GM19035 (cell line): ENCODE measurements around the gene OR2A7.
"Not testable (repeated sequence)": the region's sequence is repeated elsewhere in the genome, so short reads cannot be mapped to it uniquely, and the experiment has no call there.

Experiments
- ATAC-seq: cut with Tn5 transposase; IDR thresholded peaks from one replicate; pipeline ENCODE4 v1.9.1; 2021; ENCODE audit not compliant: unreplicated experiment

The OR2A7 gene

DNA sequence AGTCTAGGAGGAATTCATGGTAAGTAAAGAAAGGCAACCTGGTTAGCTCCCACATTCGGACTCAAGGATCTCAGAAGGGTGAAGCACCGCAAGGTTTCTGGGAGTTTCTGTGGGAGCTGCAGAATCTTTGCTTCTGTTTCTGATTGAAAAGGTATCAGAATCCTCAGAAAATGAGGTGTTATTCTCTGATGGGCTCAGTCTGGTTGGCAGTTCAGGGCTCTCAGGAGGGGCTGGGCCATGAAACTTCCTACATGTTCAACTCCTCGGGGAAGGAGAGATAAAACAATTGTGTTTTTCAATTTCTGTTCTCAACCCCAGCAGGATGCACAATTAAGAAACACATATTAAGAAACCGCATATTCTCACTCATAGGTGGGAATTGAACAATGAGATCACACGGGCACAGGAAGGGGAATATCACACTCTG is 9.1 kb downstream of the OR2A7 start:
- no peak for ATAC-seq

DNA sequence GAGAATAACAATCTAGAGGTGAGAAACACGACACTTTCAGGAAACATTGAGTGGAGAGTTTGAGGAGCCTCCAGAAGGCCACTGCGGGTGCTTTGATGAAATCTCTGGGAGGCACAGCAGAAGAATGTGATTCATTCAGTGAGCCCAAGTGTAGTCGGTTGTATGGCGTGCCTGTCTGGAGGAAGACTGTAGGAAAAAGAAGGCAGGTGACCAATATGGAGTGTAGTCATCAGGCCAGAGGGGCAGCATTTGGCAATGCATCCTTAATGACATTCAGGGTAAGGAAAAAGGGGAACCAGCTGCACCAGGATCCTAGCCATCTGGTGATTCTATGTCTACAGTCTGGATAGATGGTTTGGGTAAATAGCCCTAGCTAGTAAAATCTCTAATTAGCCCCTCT is 12.3 kb downstream of the OR2A7 start:
- not testable (repeated sequence) for ATAC-seq

DNA sequence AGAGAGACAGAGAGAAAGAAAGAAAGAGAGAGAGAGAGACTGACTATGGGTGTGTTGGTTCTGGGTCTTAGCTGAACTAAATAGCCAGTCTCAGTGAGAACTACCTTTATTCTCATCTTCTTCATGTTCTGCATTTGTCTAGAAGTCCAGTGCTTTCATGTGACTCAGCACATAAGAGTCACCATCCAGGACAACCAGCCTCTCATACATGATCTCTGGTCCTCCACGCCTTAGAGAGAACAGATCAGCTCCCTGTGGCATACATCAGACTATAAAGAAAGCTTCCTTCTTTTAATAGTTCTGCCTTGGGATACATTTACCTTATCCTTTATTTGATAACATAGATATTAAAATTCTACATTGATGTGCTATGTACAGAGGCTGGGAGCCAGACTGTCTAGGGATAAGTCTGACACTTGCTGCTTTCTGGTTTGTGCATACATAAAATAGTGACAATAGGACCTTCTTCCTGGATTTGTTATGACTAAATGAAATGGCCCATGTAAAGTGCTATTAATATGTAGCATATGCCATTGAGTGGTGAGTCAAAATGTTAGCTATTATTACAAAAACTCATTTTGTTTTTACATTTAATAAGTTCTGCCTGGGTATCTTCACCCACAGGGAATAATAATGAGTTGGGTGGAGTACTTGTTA is 16.8 kb downstream of the OR2A7 start:
- ATAC-seq, result not testable (repeated sequence)

DNA sequence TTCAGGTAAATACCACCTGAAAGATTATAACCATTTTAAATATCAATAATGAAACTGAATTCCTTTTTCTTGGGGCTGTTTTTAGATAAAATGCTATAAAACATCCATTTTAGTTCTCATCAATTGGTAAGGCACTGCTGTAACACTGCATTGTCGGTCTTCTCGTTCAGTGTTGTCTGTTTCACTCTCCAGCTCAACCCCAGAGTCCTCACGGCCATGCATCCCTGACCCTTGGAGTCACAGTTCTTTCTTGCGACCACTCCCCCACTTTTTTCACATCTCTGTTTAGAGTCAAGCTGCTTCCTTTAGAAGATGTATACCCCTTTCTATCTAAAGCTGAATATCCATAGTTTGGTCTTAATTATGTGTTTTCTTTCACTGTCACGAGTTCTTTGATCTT is 17.6 kb downstream of the OR2A7 start:
- ATAC-seq, result not testable (repeated sequence)

DNA sequence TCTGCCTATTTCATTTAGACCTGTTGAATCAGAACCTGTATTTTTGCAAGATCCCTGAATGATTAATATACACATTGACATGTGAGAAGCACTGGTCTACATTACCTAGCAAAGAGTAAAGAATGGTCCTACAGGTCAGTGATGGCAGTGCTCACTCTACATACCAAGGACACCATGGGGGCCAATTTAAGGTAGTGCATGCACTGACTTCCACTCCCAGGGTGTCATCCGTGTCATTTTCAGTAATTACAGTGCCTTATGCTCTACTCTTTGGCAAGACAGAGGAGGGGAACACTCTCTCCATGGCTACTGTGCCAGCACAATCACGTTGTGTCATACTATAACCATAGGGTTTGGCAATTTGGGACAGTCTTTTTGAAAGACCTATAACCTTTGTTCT is 19.2 kb downstream of the OR2A7 start:
- ATAC-seq, result not testable (repeated sequence)

DNA sequence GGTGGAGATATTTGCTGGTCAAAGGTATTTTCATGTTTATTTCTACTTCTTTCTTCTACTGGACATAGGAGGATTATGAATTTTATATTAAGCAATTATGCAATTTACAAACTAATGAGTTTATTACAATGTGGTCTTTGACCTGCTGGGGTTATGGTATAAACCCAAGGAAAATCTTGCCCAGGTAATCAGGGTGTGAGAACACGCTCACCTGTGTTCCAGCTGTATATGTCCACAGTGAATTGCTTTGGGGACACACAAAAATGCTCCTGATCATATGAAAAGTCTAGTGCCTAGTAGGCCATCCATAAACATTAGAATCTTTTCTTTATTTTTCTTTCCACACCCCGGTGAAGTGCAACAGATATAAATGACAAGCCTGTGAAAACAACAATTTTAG is 25.2 kb downstream of the OR2A7 start, which contains the start of gene OR2A42:
TSS of gene OR2A42 (minus strand) at position 241 of the 400 bp plus-strand sequence. CDS start 6,762 bp downstream, outside the sequence.
- ATAC-seq, result not testable (repeated sequence)

DNA sequence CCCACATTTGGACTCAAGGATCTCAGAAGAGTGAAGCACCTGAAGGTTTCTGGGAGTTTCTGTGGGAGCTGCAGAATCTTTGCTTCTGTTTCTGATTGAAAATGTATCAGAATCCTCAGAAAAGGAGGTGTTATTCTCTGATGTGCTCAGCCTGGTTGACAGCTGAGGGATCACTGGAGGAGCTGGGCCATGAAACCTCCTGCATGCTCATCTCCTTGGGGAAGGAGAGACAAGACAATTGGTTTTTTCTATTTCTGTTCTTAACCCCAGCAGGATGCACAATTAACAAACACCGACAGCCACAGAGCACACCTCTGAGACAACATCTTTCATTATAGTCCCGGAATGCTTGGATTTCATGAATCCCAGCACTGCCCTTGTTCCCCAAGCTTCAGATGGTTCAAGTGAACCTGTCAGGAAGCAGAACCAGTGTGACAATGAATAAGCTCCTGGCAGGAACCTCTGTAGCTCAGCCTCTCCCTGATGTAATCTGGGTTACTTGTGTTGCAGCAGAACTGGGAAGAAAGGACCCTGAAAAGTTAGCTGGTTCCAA is 26.0 kb downstream of the OR2A7 start:
- not testable (repeated sequence) for ATAC-seq

DNA sequence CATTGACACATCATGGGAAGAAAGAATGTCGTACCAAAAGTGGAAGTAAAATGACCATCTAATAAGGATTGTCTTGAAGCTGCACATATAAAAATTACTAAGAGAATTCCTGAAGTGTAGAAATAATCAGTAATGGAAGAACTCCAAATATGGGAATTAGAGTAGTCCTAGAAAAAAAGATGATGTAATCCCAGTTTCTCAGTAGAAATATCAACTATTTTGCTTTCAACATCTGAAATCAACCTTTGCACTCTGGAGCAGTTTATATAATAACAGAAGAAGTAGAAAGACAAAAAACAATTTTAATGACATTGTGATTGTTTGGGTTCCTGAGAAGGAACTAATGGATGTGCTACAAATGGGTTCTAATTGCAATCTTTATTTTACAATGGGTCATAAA is 31.6 kb downstream of the OR2A7 start:
- ATAC-seq, result not testable (repeated sequence)

DNA sequence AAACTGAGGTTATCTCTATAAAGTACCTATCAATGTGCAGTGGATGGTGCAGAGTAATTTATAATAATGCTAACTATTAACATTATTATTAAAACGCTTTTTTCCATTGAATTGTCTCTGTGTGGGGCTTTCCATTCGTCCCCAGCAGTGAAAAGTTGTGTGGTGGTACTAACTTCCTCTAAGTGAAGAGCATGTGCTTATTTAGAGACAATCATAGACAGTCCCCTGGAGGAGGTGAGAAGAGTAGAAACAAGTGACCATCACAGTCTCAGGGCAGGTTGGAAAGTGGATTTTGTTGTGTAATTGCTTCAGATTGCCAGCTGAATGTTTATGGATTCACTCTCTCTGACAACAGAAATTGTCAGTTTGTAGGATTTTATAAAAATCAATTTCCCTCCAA is 33.6 kb downstream of the OR2A7 start:
- ATAC-seq, result not testable (repeated sequence)

DNA sequence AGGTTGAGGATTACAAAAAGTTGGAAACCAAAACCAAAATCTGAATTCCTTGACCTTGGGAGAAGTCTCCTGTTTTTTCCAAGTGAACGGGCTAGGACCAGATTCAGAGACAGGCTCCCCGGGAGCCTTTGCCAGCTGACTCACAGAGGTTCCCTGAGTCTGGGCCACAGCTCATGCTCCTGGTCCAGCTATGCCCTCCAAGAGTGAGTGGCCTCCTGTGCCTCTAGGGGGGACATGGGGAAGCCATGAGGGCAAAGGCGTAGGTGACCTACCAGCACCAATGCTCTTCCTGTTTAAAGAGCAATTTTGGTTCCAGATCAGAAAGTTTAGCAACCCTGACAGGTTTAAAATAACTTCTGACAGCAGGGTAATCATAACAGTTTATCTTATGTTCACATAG is 35.8 kb downstream of the OR2A7 start:
- not testable (repeated sequence) for ATAC-seq

DNA sequence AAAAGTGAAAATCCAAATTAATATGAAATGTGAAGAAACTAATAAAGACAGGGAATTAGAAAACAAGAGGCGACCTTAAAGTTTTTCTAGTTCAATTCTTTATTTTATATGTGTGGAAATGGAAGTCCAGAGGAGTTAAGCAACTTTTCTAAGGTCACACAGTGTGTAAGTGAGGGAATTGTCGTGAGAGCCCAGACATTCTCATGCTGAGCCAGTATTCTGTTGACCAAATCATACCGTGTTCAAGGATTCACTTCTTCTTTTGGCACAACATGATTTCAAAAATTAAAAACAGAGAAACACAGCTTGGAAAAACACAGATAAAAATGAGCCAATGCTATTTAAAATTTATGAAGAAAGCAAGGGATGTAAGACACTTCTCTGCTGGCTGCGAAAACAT is 37.7 kb downstream of the OR2A7 start:
- not testable (repeated sequence) for ATAC-seq

DNA sequence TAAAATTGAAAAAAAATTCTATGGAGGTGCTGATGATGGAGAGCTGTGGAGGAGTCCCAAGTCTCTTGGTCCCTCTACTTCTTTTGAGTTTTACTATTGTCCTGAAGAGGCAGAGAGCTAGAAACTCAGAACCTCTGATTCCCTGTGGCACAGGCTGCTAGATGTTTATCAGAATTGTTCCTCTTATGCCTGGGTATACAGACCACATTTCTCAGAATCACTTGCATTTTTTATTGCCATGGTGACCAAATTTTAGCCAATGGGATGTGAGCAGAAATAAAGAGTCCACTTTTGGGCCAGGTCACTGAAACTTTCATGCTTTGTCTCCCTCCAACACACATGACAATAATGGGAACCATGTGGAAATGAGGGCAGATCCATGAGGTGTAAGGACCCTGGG is 40.9 kb downstream of the OR2A7 start:
- not testable (repeated sequence) for ATAC-seq

DNA sequence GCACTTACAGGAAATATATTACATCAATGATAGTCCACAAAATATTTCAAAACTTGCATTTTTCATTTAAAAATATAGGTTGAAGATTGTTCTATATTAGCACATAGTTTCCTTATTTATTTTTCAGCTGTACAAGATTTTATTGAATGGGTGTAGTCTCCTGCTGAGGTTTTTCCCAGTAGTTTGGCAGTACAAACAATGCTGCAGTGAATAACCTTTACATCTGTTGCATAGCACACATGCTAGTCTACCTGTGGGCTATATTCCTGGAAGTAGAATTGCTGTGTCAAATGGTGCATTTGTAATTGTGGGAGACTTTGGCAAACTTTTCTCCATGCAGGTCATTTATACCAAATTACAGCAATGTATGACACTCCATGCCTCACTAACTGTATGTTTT is 44.1 kb downstream of the OR2A7 start:
- not testable (repeated sequence) for ATAC-seq

DNA sequence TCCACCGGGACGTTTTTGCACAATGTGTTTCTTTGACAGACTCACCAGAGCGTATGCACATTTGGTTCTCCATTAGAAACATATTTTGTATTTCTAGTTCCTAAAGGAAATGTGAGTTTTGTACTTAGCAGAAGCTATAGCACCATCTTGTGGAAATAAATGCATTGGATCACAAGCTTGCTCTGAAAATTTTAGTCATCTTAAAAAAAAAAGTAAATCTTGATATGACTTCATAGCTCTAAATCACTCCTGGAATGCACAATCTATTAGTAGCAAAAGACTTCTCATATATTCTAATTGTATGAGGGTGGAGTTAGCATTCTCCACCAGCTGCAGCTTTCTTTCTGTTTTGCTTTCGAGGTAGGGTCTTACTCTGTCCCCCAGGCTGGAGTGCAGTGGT is 45.4 kb downstream of the OR2A7 start:
- ATAC-seq, result peak; percentile 57

DNA sequence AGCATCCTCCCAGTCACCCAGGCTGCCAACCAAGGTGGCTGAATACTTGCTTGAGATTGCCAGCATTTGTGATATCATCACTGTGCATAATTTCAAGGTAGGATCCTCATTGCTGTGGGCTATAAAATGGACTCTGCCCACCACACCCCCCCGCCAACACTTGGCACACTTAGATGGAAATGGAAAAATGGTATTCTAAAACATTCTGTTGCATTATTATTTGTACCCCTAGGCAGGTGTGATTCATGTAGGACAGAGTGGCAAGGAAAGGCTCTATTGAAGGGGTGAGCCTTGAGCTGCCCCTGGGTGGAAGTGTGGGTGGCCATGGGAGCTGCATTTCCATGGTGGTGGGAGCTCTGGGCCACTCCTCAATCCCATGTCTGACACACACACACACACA is 46.0 kb downstream of the OR2A7 start:
- ATAC-seq, result not testable (repeated sequence)

DNA sequence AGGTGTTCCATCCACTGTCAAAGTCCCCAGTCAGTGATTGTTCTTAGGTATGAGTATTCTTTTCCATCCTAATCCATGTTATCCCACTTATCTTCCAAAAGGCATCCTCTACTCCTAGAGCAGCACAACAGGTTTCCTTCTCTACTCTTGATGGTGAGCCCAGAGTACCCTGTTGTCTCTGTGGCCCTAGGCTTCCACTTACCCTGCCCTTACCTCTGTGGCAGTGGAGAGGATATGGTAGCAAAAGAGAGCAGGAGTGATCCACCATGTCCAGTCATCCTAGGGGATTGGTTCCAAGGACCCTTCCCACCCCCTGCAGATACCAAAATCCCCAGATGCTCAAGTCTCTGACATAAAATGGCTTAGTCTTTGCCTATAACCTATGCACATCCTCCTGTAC is 47.4 kb downstream of the OR2A7 start:
- not testable (repeated sequence) for ATAC-seq
